Central memory CD4-positive, alpha-beta T cell (primary cell): ENCODE data around the gene DHRSX.
"Not testable (repeated sequence)": the region's sequence is repeated elsewhere in the genome, so short reads cannot be mapped to it uniquely, and the experiment has no call there.

Experiments used
- DNase-seq: peaks from one replicate; pipeline ENCODE4 v3.0.0; 2022

The DHRSX gene

DNA sequence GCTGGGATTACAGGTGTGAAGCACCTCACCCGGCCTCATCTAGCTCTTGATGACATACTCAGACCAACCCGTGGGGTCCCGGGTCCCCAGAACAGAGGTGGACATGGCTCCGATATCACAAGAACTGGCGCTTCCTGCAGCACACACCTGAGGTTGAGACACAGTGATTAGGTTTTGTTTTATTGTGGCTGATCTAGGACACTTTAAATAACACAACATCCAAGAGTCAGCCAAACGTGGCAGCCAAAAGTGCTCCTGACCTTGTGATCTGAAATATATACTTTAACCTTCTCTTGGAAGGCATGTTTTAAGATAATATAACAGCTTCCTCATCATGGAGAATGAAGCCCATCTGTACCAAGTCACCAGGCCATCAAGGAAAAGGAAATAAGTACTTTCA lies 198.9 kb downstream of the DHRSX start:
- DNase-seq, result no peak

DNA sequence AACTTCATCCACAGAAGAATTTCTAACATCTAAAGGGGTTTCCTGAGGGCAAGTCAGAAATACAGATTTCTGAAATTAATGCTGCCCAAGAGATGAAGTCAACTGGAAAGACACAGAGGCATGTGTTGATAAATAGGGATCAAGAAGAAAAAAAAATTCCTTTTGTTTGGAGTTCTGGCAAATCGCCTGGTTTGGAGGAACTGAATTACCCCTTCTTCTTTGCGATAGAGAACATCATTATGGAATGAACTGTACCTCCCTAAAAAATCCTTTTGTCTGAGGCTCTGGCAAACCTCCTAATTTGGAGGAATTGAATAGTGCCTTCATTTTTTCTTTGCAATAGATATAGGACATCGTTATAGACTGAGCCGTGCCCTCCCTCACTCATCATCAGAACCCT lies 200.9 kb downstream of the DHRSX start:
- no peak for DNase-seq

DNA sequence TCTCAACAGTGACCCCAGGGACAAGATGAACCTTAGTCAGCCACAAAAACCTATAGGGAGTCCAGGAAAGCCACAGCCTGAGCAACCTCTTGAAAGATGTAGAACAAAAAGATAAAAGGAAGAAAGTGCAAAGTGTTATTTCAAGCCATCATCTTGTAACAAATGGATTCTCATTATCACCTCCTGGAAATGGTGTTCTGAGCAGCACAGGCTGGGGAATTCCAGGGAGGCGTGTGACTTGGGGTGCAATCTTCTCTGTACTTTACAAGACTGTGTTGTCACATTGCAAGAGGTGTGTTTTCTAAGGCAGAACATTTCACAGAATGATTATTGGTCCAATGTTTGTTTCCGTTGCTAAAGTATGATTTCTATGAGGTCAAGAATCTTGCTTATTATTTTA lies 214.0 kb downstream of the DHRSX start:
- DNase-seq, result no peak

DNA sequence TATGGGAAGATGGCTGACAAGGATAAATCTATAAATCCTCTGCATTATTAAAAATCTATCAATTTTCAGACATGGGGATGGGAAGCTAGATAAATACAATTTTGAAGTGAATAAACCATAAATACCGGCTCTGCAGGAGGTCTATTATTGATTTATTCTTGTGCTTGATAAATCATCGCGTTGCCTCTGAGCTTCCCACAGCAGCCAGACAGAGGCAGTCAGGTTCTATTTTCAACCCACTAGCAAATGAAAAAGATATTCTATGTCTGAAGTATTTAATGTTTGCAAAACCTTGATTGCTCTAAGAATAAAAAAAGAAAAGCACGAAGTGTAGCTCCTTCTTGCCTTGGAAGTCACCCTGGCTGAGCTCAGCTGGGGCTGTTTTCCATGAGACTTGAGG lies 216.2 kb downstream of the DHRSX start:
- DNase-seq, result no peak

DNA sequence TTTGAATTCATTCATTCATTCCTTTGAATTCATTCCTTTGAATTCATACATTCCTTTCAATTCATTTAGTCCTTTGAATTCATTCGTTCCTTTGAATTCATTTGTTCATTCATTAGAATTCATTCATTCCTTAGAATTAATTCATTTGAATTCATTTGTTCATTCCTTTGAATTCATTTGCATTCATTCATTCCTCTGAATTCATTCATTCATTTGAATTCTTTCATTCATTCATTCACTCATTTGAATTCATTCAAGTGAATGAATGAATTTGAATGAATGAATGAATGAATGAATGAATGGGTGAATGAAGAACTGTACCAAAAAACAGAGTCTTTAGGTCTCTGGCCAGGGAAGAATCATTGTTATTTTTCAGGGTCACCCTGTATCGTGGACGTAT lies 216.6 kb downstream of the DHRSX start:
- DNase-seq, result no peak

DNA sequence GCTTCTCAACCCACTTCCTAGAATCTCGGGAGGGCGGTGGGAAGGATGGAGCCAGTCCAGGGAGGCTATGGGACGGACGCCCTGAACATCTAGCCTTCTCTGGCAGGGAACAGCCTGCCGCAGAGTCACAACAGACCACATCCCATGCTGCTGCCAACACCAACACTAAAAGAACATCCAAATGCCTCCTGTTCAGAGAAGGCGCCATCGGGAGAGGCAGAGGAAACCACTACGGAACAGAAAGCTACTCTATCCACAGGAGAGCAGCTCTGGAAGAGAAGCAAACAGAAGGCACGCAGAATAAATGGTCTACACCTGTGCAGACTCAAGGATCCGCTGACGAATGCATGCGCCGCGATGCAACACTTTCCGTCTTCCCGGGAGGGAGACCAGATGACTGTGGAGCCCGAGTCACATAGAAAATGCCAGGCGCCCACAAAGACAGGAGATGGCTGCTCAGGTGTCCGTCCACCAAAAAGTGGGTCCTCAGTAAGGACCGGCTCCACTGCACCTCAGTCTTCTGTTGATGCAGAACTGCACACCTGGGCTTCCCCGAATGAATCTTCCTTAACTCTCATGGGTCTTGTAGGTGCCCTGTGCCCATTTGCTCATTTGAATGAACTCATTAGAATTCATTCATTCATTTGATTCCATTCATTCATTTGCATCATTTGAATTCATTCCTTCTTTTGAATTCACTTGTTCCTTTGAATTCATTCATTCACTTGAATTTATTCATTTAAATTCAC lies 217.5 kb downstream of the DHRSX start:
- no peak for DNase-seq

DNA sequence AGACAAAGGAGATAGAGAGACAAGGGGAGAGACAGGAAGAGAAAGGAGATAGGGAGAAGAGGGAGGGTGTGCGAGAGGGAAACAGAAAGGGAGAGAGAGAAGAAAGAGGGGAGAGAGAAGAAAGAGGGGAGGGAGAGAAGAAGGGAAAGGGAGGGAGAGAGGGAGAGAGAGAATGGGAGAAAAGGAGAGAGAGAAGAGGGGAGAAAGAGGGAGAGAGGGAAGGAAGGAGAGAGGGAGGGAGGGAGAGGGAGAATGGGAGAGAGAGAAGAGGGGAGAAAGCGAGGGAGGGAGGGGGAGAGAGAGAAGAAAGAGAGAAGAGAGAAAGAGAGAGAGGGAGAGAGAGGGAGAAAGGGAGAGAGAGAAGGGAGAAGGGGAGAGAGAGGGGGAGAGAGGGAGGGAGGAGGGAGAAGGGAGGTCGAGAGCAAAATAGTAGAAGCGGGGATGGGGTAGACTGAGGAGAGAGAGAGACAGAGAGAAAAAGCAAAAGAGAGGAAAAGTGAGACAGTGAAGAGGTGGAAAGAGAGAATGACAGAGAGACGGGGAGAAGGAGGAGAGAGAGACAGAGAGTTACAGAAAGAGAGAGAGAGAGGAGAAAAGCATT lies 218.2 kb downstream of the DHRSX start:
- no peak for DNase-seq

DNA sequence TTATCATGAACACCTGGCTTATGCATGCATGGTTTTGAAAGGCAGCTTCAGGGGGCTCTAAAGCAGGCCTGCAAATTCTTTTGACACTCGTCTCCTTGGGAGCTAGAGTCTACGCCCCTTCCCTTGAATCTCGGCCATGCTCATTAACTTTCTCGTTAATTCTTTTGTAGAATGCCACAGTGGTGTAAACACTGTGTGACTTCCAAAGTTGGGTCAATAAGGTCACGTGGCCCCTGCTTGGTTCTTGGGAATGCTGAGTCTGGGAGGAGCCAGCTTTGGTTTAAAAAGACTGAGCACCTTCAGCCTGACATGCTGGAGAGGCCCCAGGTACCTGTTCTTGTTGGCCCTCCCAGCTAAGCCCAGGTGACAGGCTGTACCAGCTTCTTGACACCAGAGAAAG lies 228.4 kb downstream of the DHRSX start:
- no peak for DNase-seq

DNA sequence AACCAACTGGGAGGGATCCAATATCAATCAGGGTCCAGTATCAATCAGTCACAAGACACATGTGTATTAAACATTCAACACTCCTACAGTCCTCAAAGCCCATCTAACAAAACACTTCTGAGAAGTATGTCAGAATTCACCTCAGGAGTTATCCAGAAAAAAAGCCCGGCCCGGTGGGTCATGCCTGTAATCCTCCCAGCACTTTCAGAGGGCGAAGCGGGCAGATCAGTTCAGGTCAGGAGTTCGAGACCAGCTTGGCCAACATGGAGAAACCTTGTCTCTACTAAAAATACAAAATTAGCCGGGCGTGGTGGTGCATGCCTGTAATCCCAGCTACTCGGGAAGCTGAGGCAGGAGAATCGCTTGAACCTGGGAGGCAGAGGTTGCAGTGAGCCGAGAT lies 229.2 kb downstream of the DHRSX start:
- not testable (repeated sequence) for DNase-seq

DNA sequence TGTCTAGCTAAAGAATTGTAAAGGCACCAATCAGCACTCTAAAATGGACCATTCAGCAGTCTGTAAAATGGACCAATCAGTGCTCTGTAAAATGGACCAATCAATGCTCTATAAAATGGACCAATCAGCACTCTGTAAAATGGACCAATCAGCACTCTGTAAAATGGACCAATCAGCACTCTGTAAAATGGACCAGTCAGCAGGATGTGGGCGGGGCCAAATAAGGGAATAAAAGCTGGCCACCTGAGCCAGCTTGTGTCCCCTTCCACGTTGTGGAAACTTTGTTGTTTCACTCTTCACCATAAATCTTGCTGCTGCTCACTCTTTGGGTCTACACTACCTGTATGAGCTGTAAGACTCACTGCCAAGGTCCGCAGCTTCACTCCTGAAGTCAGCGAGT lies 230.0 kb downstream of the DHRSX start:
- not testable (repeated sequence) for DNase-seq

DNA sequence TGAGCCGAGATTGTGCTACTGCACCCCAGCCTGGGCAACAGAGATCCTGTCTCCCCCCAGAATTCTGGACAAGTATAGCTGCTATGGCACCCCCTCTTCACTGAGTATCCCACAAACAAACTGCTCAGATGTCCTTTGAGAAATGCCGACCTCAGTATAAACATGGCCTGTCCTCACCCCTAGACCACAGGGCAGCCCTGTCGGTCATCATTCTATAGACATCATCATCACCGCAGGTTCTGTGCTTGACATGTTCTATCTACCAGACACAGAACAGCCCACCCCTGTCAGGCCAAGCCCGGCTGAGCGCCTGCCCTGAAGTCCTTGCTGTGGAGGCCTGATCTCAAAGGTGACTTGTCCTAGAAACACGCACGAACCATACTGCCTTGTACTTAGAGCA lies 232.9 kb downstream of the DHRSX start:
- no peak for DNase-seq

DNA sequence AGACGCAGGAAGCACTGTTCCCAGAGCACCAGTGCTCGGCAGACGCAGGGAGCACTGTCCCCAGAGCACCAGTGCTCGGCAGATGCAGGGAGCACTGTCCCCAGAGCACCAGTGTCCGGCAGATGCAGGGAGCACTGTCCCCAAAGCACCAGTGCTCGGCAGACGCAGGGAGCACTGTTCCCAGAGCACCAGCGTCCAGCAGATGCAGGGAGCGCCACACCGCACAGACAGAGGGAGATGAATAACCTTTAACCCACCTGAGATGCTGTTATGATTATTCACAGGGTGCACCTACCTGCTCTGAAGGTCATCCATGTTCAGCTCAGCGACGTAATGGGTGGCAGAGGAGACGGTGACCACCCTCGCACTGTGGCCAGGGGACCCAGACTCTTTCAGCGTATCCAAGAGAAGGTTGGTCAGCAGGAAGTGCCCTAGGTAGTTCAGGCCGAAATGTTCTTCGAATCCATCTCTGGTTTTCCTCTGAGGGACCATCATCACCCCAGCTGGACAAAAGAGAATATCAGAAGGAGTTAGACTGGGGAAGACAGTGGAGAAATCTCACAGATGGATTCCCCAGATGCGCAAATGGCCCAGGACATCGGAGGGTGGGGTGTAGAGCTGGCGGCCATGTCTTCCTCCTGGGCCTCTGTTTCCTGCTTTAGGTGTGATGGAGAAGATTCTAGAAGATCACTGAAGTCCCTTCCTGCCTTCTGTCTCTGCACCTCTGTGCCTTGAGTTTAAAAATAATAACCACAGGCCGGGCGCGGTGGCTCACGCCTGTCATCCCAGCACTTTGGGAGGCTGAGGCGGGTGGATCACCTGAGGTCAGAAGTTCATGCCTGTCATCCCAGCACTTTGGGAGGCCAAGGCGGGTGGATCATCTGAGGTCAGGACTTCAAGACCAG lies 234.1 kb downstream of the DHRSX start:
- DNase-seq, result no peak

DNA sequence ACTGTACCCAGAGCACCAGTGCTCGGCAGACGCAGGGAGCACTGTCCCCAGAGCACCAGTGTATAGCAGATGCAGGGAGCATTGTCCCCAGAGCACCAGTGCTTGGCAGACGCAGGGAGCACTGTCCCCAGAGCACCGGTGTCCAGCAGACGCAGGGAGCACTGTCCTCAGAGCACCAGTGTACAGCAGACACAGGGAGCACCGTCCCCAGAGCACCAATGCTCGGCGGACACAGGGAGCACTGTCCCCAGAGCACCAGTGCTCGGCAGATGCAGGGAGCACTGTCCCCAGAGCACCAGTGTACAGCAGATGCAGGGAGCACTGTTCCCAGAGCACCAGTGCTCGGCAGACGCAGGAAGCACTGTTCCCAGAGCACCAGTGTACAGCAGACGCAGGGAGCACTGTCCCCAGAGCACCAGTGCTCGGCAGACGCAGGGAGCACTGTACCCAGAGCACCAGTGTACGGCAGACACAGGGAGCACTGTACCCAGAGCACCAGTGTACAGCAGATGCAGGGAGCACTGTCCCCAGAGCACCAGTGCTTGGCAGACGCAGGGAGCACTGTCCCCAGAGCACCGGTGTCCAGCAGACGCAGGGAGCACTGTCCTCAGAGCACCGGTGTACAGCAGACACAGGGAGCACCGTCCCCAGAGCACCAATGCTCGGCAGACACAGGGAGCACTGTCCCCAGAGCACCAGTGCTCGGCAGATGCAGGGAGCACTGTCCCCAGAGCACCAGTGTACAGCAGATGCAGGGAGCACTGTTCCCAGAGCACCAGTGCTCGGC lies 234.9 kb downstream of the DHRSX start:
- DNase-seq, result not testable (repeated sequence)

DNA sequence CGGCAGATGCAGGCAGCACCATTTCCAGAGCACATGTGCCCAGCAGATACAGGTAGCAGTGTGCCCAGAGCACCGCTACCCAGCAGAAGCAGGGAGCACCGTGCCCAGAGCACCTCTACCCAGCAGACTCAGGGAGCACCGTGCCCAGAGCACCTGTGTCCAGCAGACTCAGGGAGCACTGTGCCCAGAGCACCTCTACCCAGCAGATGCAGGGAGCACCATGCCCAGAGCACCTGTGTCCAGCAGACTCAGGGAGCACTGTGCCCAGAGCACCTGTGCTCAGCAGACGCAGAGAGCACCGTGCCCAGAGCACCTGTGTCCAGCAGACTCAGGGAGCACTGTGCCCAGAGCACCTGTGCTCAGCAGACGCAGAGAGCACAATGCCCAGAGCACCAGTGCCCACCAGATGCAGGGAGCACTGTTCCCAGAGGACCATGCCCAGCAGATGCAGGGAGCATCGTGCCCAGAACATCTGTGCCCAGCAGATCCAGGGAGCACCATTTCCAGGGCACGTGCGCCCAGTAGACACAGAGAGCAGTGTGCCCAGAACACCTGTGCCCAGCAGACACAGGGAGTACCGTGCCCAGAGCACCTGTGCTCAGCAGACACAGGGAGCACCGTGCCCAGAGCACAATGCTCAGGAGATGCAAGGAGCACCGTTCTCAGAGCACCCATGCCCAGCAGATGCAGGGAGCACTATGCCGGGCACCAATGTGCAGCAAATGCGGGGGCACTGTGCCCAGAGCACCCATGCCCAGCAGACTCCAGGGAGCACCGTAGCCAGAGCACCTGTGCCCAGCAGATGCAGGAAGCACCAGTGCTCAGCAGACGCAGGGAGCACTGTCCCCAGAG lies 236.4 kb downstream of the DHRSX start:
- DNase-seq, result no peak

DNA sequence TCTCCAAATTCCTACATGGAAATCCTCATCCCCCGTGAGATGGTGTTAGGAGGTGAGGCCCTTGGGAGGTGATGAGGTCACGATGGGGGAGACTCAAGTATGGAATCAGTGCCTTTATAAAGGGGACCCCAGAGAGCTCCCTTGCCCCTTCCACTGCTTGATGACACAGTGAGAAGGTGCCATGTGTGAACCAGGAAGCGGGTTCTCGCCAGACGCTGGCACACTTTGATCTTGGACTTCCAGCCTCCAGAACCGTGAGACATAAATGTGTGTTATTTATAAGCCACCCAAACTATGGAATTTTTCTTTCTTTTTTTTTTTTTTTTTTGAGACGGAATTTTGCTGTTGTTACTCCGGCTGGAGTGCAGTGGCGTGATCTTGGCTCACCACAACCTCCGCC lies 237.6 kb downstream of the DHRSX start:
- DNase-seq, result no peak

DNA sequence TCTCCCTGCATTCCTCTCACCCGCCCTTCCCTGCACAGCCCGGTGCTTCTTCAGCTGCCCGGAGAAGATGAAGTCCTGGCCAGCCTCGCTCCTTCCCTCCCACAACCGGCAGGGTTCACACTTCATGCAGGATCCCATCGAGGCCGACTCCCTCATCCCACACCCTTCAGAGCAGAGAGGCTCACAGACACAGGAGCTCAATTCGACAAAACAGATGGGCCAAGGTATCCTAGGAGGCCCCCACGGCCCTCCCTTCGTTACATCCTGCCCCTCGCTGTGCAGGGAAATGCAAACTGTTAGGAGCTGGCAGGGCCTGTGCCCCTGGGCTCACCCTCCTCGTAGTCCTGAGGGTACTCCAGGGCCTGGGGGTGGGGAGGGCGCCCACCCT lies 238.1 kb downstream of the DHRSX start:
- no peak for DNase-seq

DNA sequence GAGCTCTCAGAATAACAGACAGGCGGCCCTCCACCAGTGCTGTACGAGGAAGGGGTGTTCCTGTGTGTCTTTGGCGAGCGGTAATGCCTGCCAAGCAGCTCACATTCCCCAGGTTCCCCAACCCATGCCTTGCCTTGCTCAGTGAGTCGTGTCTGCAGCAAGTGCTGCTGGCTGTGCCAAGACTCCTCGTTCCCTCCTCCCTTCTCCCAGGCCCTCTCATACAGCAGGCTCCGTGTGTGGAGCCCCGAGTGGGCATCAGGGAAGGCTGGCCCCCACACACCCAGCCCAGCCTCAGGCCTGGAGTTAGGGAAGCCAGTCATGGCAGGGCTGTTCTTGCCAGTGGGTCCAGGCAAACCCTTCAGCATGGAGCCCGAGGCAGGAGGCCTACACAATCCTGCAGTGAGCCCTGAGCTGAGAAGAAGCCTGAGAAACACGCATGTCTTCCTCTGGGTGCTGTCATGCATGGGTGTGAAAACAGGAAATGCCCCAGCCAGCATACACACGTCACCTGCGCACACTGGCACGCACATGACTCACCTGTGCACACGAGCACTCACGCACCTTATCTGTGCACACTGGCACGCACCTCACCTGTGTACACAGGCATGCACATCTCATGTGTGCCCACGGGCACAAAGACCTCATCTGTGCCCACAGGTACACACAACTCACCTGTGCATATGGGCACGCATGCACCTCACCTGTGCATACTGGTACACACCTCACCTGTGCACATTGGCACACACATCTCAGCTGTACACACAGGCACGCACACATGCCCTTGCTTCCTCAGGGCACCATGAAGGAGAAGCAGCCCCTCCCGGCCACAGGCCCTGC lies 238.7 kb downstream of the DHRSX start:
- DNase-seq, result no peak

DNA sequence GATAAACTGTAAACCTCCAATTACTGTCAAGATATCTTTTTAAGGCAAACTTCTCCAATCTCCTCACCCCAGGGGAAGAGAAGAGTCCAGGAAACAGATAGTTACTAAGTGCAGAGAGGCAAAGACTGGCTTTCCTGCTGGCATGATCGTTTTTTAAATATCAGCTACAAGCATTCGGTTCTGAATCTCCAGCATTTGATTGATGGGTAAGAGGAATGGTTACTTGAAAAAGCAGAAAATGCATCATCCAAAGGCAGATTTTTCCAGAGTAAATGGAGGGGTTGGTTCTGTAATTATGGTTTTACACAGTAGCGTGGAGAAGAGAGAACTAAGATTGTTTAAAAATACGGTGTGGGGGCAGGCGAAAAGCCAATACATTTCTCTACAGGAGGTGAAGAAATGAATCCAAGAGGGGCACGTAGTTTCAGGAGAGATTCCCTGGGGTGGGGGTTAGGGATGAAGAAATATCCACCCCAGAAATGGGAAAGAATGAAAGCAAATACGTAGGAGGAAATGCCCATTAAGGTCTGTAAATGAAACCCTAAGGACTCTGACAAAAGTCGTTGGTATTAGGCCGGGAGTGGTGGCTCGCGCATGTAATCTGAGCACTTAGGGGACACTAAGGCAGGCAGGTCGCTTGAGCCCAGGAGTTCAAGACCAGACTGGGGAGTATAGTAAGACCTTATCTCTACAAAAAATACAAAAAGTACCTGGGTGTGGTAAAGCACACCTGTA lies 248.3 kb downstream of the DHRSX start:
- no peak for DNase-seq

DNA sequence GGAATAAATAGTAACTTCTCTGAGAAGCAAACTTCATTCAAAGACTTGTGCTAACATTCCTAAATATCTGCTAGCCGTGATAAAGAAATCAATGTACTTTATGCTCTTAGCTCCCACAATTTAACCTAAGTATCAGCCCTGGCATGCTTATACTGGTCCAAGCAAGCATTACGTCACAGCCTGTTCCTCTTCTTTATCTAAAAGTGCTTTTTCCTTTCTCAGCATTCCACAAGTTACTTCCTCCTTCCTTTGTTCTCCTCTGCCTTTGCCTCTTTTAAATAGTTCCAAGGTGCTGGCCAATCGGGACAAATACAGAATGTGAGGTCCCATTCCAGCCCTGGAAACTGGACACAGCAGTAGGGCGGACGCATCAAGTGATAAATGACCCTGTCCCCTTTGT lies 249.6 kb downstream of the DHRSX start:
- DNase-seq, result no peak

DNA sequence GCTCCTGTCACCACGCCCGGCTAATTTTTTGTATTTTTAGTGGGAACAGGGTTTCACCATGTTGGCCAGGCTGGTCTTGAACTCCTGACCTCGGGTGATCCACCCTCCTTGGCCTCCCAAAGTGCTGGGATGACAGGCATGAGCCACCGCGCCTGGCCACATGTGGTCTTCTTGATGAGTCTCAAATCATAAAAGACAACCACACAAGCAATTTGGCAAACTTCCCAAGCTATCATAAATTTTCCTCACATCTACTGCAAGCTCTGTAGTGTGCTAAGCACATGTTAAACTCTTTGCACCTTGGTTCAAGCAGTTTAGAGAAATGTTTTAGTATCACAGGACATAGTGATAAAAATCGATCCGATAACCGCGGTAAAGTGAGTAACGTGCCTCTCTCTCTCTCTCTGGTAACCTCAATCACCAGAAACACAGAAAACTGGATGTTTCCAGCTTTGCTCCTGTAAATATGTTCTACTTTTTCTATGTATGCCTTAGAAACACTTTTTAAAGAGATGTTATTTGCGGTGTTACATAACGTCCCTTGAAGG lies 256.8 kb downstream of the DHRSX start:
- no peak for DNase-seq
